ENCODE measurements around the gene ATRAID.

ATRAID gene

DNA sequence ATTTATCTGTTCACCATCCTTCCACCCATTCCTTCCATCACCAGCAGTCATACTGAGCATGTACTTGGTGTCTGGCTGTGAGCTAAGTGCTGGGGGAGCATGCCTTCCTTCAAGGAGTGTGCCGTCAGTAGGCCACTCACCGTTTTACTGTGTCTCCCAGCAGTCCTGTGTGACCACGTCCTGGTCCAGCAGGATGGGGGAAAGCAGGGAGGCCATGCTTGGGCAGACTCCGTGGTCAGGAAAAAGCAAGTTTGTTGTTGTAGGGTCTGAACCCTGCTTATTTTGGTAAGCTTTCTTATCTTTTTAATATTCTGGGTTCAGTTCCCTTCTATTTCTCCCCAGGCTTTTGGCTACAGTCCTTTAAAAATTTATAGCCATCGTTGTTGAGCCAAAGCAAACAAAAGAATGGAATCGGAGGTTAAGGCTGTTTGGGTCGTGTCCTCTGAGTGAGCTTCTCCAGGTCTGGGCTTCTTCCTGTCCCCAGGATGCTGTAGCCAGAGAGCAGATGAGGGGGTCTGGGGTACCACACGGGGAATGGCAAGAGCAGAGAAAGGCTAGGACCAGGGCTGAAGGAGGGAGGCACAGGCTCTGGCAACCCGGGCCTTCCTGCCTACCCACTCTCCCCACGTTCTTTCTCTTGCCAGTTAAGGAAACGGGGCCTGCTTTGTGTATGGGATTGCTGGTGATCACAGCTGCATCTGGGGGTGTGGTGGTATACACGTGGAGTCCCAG, 37.5 kb downstream of the ATRAID start:
- H3K9ac ChIP-seq (ENCODE audit: low read length), result no peak overlapping the region
- no peaks in the 10 kb centered on the region for H3K36me3 ChIP-seq (ENCODE audit: control insufficient read depth, insufficient read depth, low read length)
- H3K4me3 ChIP-seq (ENCODE audit: low read length), result no peak overlapping the region
- no peaks in the 10 kb centered on the region for H3K9me3 ChIP-seq (ENCODE audit: control insufficient read depth, low read length)
- peaks cover 25% of the 10 kb centered on the region for H3K27me3 ChIP-seq (ENCODE audit: control insufficient read depth, insufficient read depth, low read length)
- H3K4me1 ChIP-seq (ENCODE audit: control insufficient read depth, insufficient read depth, low read length), result peaks cover 7% of the 10 kb centered on the region

DNA sequence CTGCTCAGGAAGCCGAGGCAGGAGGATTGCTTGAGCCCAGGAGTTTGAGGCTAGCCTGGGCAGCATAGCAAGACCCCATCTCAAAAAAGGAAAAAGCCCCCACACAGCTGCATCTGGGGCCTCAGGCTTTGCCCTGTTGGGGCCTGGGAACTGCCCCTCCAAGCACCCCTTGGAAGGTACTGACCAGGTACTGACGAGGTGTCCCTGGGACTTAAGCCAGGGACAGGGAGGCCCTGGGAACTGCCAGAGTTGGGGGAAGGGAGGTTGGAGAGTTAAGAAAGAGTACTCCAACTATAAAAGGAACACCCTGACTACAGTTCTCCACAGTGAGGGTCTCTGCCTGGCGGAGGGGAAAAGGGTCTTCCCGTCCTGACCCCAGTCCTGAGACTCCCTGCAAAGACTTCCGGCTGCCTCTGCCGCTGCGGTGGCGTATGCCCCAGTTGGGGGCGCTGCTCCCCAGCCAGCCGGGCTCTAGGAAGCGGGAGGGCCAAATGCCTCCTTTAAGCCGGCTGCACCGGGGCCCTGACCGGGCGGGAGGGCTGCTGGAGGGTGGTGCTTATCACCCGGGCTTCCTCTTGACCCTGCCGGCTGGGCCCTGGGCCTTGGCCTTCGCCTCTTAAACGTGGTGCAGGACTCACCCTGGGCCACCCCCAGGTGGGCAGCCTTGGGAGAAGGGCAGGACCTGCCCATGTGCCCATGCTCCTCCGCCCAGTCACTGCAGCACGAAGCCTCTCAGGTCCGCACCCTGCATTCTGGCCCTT, 38.2 kb downstream of the ATRAID start:
- no peaks in the 10 kb centered on the region for H3K9me3 ChIP-seq (ENCODE audit: control insufficient read depth, low read length)
- H3K4me3 ChIP-seq (ENCODE audit: low read length), result no peak overlapping the region
- H3K4me1 ChIP-seq (ENCODE audit: control insufficient read depth, insufficient read depth, low read length), result peaks cover 7% of the 10 kb centered on the region
- H3K9ac ChIP-seq (ENCODE audit: low read length), result no peak overlapping the region
- peaks cover 30% of the 10 kb centered on the region for H3K27me3 ChIP-seq (ENCODE audit: control insufficient read depth, insufficient read depth, low read length)
- H3K36me3 ChIP-seq (ENCODE audit: control insufficient read depth, insufficient read depth, low read length), result no peaks in the 10 kb centered on the region

DNA sequence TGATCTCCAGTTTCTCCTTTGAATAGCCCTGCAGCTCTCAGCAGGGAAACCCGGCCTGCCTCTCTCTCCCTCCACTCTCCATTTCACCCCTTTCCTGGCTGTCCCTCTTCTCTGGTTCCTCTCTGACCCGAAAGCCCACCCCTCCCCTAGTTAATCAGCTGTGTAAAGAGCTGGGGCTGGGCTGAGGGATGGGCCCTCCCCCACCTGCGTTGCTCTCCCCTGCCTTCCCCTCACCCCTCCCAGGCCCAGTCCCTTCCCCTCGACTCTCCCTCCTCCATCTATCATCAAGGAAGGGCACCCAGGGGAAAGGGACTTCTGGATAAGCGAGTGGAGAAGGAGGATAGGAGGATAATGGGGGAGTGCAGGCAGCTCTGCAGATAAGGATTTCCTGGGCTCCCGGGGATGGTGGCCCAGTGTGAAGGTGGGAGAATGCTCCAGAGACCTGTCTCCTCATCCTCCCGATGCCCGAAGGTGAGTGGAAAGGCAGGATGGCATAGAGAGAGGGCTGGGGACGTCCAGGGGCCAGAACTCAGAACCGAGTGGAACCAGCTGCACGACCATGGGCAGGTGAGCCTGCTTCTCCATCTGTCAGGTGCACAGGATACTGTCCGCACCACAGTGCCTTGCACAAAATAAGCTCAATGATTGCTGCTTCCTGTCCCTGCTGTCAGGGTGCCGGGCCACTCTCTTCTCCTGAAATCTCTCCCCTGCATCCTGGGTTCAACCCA, 39.0 kb downstream of the ATRAID start:
- Histone ChIP-seq H3K4me3 (ENCODE audit: low read length) (no peak overlapping the region), H3K36me3 (ENCODE audit: control insufficient read depth, insufficient read depth, low read length) (no peaks in the 10 kb centered on the region), H3K9me3 (ENCODE audit: control insufficient read depth, low read length) (no peaks in the 10 kb centered on the region), H3K4me1 (ENCODE audit: control insufficient read depth, insufficient read depth, low read length) (peaks cover 7% of the 10 kb centered on the region), H3K9ac (ENCODE audit: low read length) (no peak overlapping the region), H3K27me3 (ENCODE audit: control insufficient read depth, insufficient read depth, low read length) (peaks cover 33% of the 10 kb centered on the region)

DNA sequence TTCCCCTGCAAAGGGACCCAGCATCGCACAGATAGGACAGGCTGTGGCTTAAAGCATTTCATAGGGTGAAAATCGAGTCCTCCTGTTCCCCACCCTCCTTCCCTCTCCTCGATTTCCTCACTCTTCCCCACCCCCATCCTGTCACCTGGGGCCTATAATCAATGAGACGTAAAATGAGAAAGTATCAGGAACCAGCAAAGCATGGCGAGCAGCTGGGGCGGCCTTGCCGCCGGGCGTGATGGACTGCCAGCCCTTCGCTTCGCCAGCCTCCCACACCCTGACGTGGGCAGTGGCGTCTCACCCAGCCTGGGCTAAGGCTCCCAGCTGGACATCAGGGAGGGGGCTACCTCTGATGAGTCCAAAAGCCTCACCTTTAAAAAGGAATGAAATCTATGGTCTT, 39.9 kb downstream of the ATRAID start:
- no peaks in the 10 kb centered on the region for H3K36me3 ChIP-seq (ENCODE audit: control insufficient read depth, insufficient read depth, low read length)
- H3K4me3 ChIP-seq (ENCODE audit: low read length), result no peak overlapping the region
- H3K9ac ChIP-seq (ENCODE audit: low read length), result no peak overlapping the region
- H3K27me3 ChIP-seq (ENCODE audit: control insufficient read depth, insufficient read depth, low read length), result peaks cover 41% of the 10 kb centered on the region
- H3K4me1 ChIP-seq (ENCODE audit: control insufficient read depth, insufficient read depth, low read length), result peaks cover 7% of the 10 kb centered on the region
- no peaks in the 10 kb centered on the region for H3K9me3 ChIP-seq (ENCODE audit: control insufficient read depth, low read length)

DNA sequence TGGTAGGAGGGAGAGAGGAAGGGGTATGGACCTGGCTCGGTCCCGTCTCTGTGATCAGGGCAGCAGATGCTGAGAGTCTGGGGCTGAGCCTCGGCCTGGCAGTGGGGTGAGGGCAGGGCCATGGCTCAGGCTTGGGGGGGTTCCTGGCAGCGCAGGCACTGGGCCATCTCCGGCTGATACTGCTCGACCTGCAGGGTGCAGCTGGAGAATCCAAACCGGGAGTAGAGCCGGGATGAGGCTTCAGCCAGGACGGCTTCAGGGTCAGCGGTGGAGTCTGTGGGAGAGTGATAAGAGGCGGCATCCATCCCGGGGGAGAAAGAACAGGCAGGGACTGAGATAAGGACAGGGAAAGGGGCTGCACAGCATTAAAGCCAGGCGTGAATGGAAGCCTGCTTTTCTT, 43.3 kb downstream of the ATRAID start:
- Histone ChIP-seq H3K36me3 (ENCODE audit: control insufficient read depth, insufficient read depth, low read length) (no peaks in the 10 kb centered on the region), H3K9ac (ENCODE audit: low read length) (no peak overlapping the region), H3K27me3 (ENCODE audit: control insufficient read depth, insufficient read depth, low read length) (peaks cover 52% of the 10 kb centered on the region)

DNA sequence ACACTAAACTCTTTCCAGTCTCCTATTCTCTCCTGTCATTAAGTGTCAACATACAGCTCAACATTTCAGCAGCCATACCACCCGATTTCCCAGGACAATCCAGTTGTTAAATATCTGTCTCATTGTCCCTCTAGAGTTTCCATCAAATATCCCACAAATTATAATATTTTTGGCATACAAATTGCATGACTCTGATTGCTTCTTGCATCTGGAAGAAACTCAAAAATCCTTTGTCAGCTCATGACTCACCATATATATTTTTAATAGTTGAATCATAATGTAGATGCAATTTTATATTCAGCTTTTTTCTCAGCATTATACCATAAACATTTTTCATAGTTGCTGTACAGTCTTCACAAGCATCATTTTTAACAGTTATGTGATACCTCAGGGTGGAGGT, 43.8 kb downstream of the ATRAID start:
- Histone ChIP-seq H3K4me3 (ENCODE audit: low read length) (no peak overlapping the region), H3K27me3 (ENCODE audit: control insufficient read depth, insufficient read depth, low read length) (peaks cover 52% of the 10 kb centered on the region), H3K9me3 (ENCODE audit: control insufficient read depth, low read length) (no peaks in the 10 kb centered on the region), H3K9ac (ENCODE audit: low read length) (no peak overlapping the region), H3K36me3 (ENCODE audit: control insufficient read depth, insufficient read depth, low read length) (no peaks in the 10 kb centered on the region), H3K4me1 (ENCODE audit: control insufficient read depth, insufficient read depth, low read length) (no peaks in the 10 kb centered on the region)

More for the DNA sequence above, 43.3 kb downstream of the ATRAID start:
- no peaks in the 10 kb centered on the region for H3K9me3 ChIP-seq (ENCODE audit: control insufficient read depth, low read length)
- H3K4me3 ChIP-seq (ENCODE audit: low read length), result no peak overlapping the region
- H3K4me1 ChIP-seq (ENCODE audit: control insufficient read depth, insufficient read depth, low read length), result peaks cover 4% of the 10 kb centered on the region

DNA sequence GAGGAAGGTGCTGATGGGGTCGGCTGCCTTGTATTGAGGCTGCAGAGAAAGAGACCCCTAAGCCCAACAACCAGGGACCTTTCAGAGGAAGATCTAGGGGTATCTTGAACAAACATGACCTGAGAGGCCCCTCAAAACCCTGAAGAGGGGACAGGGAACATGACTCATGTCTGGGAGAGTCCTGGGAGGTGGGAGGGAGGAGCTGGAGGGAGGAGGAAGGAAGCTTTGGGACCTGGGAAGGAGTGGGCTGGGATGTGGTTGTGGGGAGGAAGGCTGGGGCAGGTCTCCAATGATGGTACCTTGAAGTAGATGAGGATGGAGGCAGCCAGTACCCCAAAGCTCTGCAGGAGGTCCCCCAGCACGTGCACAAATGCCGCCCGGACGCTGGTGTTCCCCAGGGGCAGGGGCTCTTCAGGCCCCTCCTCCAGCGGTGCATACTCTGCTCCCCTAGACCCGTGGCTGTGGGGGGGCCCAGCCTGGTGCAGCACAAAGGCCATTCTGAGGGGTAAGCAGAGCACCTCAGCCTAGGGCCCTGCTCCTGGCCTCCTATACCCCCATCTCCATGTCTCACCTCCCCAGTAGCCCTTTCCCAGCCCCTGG, 45.1 kb downstream of the ATRAID start:
- no peaks in the 10 kb centered on the region for H3K4me1 ChIP-seq (ENCODE audit: control insufficient read depth, insufficient read depth, low read length)
- peaks cover 58% of the 10 kb centered on the region for H3K27me3 ChIP-seq (ENCODE audit: control insufficient read depth, insufficient read depth, low read length)
- no peak overlapping the region for H3K4me3 ChIP-seq (ENCODE audit: low read length)
- H3K36me3 ChIP-seq (ENCODE audit: control insufficient read depth, insufficient read depth, low read length), result no peaks in the 10 kb centered on the region
- no peaks in the 10 kb centered on the region for H3K9me3 ChIP-seq (ENCODE audit: control insufficient read depth, low read length)
- no peak overlapping the region for H3K9ac ChIP-seq (ENCODE audit: low read length)

DNA sequence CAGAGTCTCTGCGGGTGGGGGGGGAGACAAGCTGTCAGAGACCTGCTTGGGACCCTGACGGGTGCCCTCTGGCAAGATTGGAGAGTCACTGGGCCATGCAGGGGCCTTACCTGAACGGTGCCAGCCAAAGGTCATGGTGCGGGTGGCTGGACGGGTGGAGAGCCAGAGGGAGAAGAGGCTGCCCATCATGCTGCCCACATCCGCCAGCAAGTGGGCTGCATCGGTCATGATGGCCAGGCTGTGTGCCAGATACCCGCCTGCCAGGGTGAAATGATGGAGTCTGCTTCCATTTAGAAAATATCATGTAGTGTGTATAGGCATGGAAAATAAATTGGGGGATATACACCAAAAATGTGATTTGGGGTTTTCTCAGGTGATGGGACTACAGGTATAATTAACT, 46.2 kb downstream of the ATRAID start:
- Histone ChIP-seq H3K4me1 (ENCODE audit: control insufficient read depth, insufficient read depth, low read length) (peaks cover 9% of the 10 kb centered on the region), H3K9ac (ENCODE audit: low read length) (no peak overlapping the region), H3K36me3 (ENCODE audit: control insufficient read depth, insufficient read depth, low read length) (no peaks in the 10 kb centered on the region), H3K4me3 (ENCODE audit: low read length) (no peak overlapping the region), H3K27me3 (ENCODE audit: control insufficient read depth, insufficient read depth, low read length) (peaks cover 69% of the 10 kb centered on the region), H3K9me3 (ENCODE audit: control insufficient read depth, low read length) (no peaks in the 10 kb centered on the region)

DNA sequence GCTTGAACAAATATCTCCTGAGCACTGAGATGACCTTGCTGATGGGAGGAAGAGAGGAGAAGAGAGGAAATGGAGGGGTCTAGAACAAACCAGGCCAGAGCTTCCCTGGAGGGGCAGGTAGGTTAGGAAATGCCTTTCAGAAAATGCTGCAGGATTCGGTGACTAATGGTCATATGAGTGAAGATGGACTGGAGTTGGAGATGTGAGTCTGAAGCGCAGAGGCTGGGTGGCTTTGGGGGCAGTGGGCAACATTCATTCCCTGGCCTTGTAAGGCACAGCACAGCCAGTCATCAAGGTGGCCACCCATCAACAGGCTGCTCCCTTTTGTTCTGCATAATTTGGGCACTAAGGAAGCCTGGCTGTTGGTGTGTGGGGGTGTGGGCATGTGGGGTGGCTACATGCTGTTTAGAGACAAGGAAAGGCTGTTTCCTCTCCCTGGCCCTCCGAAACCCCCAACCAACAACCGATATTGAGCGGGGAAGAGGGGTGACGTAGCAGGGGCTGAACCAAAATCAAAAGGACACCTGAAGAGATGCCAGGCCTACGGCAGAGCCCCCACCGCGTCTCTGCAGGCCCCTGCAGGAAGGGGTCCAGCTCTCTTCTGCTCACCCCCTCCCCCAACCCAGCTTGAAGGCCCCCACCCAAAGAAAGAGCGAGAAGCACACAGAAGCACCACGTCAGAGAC, 49.5 kb downstream of the ATRAID start:
- Histone ChIP-seq H3K27me3 (ENCODE audit: control insufficient read depth, insufficient read depth, low read length) (peaks cover 81% of the 10 kb centered on the region), H3K4me1 (ENCODE audit: control insufficient read depth, insufficient read depth, low read length) (peaks cover 30% of the 10 kb centered on the region), H3K4me3 (ENCODE audit: low read length) (no peak overlapping the region), H3K36me3 (ENCODE audit: control insufficient read depth, insufficient read depth, low read length) (no peaks in the 10 kb centered on the region), H3K9ac (ENCODE audit: low read length) (no peak overlapping the region), H3K9me3 (ENCODE audit: control insufficient read depth, low read length) (no peaks in the 10 kb centered on the region)

DNA sequence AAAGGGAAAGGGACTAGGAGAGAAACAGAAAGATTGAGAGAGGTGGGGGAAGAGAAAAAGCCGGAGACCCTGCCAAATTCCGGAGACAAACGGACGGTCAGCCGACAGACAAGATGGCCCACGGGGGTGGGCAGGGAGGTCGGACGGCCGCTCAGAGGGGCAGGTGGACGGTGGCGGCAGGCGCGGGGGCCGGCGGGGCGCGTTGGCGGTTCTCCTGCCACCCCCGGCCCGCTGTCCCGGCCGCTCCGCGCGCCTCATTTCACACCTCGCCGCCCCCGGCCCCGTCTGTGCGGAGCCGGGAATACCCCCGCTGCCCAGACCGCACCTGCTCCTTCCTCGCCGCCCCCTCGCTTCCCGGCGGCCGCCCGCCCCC, 50.1 kb downstream of the ATRAID start:
- Histone ChIP-seq H3K4me1 (ENCODE audit: control insufficient read depth, insufficient read depth, low read length) (peaks cover 30% of the 10 kb centered on the region), H3K9me3 (ENCODE audit: control insufficient read depth, low read length) (no peaks in the 10 kb centered on the region), H3K4me3 (ENCODE audit: low read length) (no peak overlapping the region), H3K36me3 (ENCODE audit: control insufficient read depth, insufficient read depth, low read length) (no peaks in the 10 kb centered on the region), H3K9ac (ENCODE audit: low read length) (no peak overlapping the region), H3K27me3 (ENCODE audit: control insufficient read depth, insufficient read depth, low read length) (peaks cover 76% of the 10 kb centered on the region)

DNA sequence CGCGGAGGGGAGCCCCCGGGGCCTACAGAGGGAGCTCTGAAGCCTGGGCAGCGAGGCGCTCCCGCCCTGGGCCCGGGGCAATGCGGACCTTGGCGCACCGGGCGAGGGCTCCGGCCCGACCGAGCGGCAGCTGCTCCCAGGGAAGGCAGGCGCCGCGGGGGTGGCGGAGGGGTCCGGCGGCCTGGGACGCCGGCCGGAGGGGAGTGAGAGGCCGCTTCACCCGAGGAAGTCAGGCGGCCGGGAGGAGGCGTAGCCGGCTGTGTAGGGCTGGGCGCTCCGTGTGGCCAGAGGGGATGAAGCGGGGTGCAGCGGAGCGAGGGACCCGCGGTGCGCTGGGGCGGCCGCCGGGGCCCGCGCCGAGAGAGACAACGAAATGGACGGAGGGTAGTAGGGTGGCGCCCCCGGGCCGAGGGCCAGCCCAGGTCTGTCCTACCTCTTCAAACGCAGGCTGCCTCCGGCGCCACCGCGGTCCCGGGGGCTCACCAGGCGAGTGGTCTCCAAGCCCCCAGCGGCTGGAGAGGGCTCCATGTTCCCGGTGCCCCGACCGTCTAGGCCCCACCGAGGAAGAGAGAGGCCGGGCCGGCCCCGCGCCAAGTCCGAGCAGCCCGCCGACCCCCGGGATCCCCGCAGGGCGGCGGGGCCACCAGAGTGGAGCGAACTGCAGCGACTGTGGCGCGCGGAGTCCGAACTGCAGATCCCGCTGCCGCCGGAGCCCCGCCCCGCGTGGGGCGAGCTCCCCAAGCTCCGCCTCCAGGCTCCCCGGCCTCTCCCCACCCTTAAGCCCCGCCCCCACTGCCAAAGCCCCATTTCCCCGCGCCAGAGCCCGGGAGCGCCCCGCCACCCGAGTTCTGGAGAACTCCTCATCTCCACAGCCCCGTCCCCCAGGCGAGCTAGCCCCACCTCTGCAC, 50.8 kb downstream of the ATRAID start, which contains the start of gene SLC30A3:
SLC30A3 (minus strand) TSS at position 669 of the 908 bp plus-strand sequence; CDS start at position 528, 141 bp downstream.
- H3K4me1 ChIP-seq (ENCODE audit: control insufficient read depth, insufficient read depth, low read length), result peaks cover 30% of the 10 kb centered on the region
- H3K4me3 ChIP-seq (ENCODE audit: low read length), result peak within 1 kb of the TSS; percentile 19
- no peaks in the 10 kb centered on the region for H3K36me3 ChIP-seq (ENCODE audit: control insufficient read depth, insufficient read depth, low read length)
- peaks cover 74% of the 10 kb centered on the region for H3K27me3 ChIP-seq (ENCODE audit: control insufficient read depth, insufficient read depth, low read length)
- H3K9ac ChIP-seq (ENCODE audit: low read length), result no peak within 1 kb of the TSS
- no peaks in the 10 kb centered on the region for H3K9me3 ChIP-seq (ENCODE audit: control insufficient read depth, low read length)
